Measurements from ENCODE around the gene IL1F10. TPM values are rescaled to one million over a fixed set of nuclear protein-coding genes. Genes with fewer than 3 reads are reported as not detected.

The IL1F10 gene
- total and polyA plus RNA-seq, 10 of the 15 experiments (the other 5 are each of a cell fraction or from before 2014, with no cell fraction given) = not detected

DNA sequence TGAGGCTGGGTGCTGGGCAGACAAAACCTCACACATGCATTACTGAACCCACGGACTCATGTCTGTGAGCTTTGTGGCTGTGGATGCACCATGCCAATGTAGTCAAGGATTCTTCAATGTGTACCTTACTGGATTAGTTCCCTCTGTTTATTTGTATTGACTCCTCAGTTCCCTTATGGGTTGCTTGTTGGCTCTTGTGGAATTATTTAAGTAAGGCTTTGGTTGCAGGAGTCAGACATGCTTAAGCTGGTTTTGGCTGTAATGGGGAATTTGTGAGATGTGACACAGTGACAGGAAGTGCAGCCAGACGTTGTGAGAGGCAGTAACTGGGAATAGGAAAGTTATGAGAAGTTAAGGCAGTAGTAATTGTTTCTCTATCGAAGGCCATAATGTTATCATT is 46.0 kb downstream of the IL1F10 start:
- no peaks in the 10 kb centered on the region for H3K9me3 ChIP-seq (replicated peaks; ENCODE audit: control insufficient read depth, insufficient read depth, low read length)
- H4K20me1 ChIP-seq (ENCODE audit: control insufficient read depth, insufficient read depth) = no peaks in the 10 kb centered on the region
- H3K27me3 ChIP-seq (replicated peaks in 1 of 2; ENCODE audit: control insufficient read depth in 2 of 2, insufficient read depth in 2 of 2, low read length in 1 of 2) = no peaks in the 10 kb centered on the region
- ChIA-PET SMC1A (ENCODE audit: uncharacterized antibody, unreplicated experiment) (interaction anchor here (0.9 to 2.9 kb wide), 3 partner anchors 12 to 31 kb away, joined by 3 to 14 read pairs (median 3); no protein-coding TSS in a partner anchor), CTCF (interaction anchor here (1.0 to 4.2 kb wide), 6 partner anchors 16 to 223 kb away, joined by 3 to 30 read pairs (median 4); no protein-coding TSS in a partner anchor), POLR2A (no interaction called here), RAD21 (ENCODE audit: unreplicated experiment) (interaction anchor here (0.6 kb wide), 1 partner anchor 228 kb away, joined by 3 read pairs; no protein-coding TSS in a partner anchor)
- ATAC-seq (no peak), DNase-seq (ENCODE audit: low read depth, low spot score) (no peak), FAIRE-seq (no peak)
- in situ Hi-C loops (cut with MboI) = no loop called here
- TF ChIP-seq, protein P1, sequence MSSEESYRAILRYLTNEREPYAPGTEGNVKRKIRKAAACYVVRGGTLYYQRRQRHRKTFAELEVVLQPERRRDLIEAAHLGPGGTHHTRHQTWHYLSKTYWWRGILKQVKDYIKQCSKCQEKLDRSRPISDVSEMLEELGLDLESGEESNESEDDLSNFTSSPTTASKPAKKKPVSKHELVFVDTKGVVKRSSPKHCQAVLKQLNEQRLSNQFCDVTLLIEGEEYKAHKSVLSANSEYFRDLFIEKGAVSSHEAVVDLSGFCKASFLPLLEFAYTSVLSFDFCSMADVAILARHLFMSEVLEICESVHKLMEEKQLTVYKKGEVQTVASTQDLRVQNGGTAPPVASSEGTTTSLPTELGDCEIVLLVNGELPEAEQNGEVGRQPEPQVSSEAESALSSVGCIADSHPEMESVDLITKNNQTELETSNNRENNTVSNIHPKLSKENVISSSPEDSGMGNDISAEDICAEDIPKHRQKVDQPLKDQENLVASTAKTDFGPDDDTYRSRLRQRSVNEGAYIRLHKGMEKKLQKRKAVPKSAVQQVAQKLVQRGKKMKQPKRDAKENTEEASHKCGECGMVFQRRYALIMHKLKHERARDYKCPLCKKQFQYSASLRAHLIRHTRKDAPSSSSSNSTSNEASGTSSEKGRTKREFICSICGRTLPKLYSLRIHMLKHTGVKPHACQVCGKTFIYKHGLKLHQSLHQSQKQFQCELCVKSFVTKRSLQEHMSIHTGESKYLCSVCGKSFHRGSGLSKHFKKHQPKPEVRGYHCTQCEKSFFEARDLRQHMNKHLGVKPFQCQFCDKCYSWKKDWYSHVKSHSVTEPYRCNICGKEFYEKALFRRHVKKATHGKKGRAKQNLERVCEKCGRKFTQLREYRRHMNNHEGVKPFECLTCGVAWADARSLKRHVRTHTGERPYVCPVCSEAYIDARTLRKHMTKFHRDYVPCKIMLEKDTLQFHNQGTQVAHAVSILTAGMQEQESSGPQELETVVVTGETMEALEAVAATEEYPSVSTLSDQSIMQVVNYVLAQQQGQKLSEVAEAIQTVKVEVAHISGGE (CRISPR knock-in tag; IDR thresholded peaks at IDR 0.05) = no peak
- TF ChIP-seq ZSCAN29 (IDR thresholded peaks at IDR 0.05) (no peak), ATF7 (IDR thresholded peaks at IDR 0.05; ENCODE audit: low read depth) (no peak), HDAC6 (IDR thresholded peaks at IDR 0.05; ENCODE audit: unreplicated experiment) (no peak), MEF2B (IDR thresholded peaks at IDR 0.05; ENCODE audit: partially characterized antibody, poor library complexity, severe bottlenecking) (no peak), SREBF2 (IDR thresholded peaks at IDR 0.05; ENCODE audit: low read length) (no peak), SMAD1 (IDR thresholded peaks at IDR 0.05; ENCODE audit: low read depth, partially characterized antibody) (no peak), EZH2 (IDR thresholded peaks at IDR 0.05; ENCODE audit: borderline replicate concordance, control insufficient read depth, low read depth, low read length) (no peak), TARDBP (IDR thresholded peaks at IDR 0.05; ENCODE audit: borderline replicate concordance) (no peak), HDGF (IDR thresholded peaks at IDR 0.05) (no peak), SUZ12 (IDR thresholded peaks at IDR 0.05; ENCODE audit: unreplicated experiment) (no peak), SKIL (IDR thresholded peaks at IDR 0.05; ENCODE audit: low read depth, poor library complexity, severe bottlenecking) (no peak), ZNF592 (IDR thresholded peaks at IDR 0.05) (no peak)
- TF ChIP-seq, protein P2, sequence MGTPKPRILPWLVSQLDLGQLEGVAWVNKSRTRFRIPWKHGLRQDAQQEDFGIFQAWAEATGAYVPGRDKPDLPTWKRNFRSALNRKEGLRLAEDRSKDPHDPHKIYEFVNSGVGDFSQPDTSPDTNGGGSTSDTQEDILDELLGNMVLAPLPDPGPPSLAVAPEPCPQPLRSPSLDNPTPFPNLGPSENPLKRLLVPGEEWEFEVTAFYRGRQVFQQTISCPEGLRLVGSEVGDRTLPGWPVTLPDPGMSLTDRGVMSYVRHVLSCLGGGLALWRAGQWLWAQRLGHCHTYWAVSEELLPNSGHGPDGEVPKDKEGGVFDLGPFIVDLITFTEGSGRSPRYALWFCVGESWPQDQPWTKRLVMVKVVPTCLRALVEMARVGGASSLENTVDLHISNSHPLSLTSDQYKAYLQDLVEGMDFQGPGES (IDR thresholded peaks at IDR 0.05) = no peak
- no peaks in the 10 kb centered on the region for H3K79me2 ChIP-seq (ENCODE audit: control insufficient read depth, insufficient read depth, low read length)
- no TSS peak for BruUV-seq (replicated peaks)
- WGBS (ENCODE audit: insufficient coverage, insufficient replicate concordance, low lambda C conversion rate, missing lambda C conversion rate) = 68% methylated on average over 3 of the region's 3 CpGs
- no peak overlapping the region for H3K4me3 ChIP-seq
- no peaks in the 10 kb centered on the region for H3K36me3 ChIP-seq (ENCODE audit: control insufficient read depth in 2 of 2, insufficient read depth in 2 of 2, low read length in 1 of 2)
- peak overlapping the region; percentile 15; the same call in 1 of the 2 replicates for H2AFZ ChIP-seq (ENCODE audit: control insufficient read depth, low read depth, low read length)
- no peak overlapping the region for H3K27ac ChIP-seq (ENCODE audit: control insufficient read depth, insufficient read depth)
- H3K9ac ChIP-seq (ENCODE audit: control insufficient read depth, insufficient read depth, low read length) = no peak overlapping the region
- intact Hi-C loops (cut with micrococcal nuclease; ENCODE audit: unreplicated experiment) = no loop called here
- H3K4me1 ChIP-seq (ENCODE audit: control insufficient read depth, insufficient read depth, low read length) = peaks cover 13% of the 10 kb centered on the region
- H3K4me2 ChIP-seq (ENCODE audit: control insufficient read depth, insufficient read depth) = no peak overlapping the region
